DOHH2 (cell line): Measurements from ENCODE around the gene SUSD4.

ENCODE experiments used
- H3F3A ChIP-seq: fragments of 200-600 bp; sonication (generic), shearing (Covaris generic); 2 replicates; pipeline ENCODE4 v1.6.0; 2016; ENCODE audit warnings: antibody characterized with exemption, mild to moderate bottlenecking; ENCODE audit not compliant: control insufficient read depth, insufficient read depth
- H3K27ac ChIP-seq: fragments of 200-600 bp; sonication (generic); 2 replicates; pipeline ENCODE4 v1.5.1; 2014; ENCODE audit warnings: low read depth, mild to moderate bottlenecking, low read length, moderate library complexity
- H3K27me3 ChIP-seq: fragments of 200-600 bp; sonication (generic); 2 replicates; pipeline ENCODE4 v1.6.1; 2014; ENCODE audit warnings: mild to moderate bottlenecking, low read length, mixed read lengths; ENCODE audit not compliant: control insufficient read depth
- H3K36me3 ChIP-seq: fragments of 200-600 bp; sonication (generic); 2 replicates; pipeline ENCODE4 v1.6.1; 2014; ENCODE audit warnings: mild to moderate bottlenecking, low read length, moderate library complexity, mixed read lengths; ENCODE audit not compliant: control insufficient read depth
- H3K4me1 ChIP-seq: fragments of 200-600 bp; sonication (generic); 2 replicates; pipeline ENCODE4 v1.6.1; 2014; ENCODE audit warnings: mild to moderate bottlenecking, low read length, mixed read lengths; ENCODE audit not compliant: control insufficient read depth
- H3K4me2 ChIP-seq: fragments of 200-600 bp; sonication (generic); 2 replicates; pipeline ENCODE4 v1.6.0; 2014; ENCODE audit warnings: mild to moderate bottlenecking, low read length, moderate library complexity
- H3K4me3 ChIP-seq: fragments of 200-600 bp; sonication (generic); 2 replicates; pipeline ENCODE4 v1.5.1; 2014; ENCODE audit warnings: mild to moderate bottlenecking, low read length, mixed read lengths
- H3K79me2 ChIP-seq: fragments of 200-600 bp; sonication (generic); 2 replicates; pipeline ENCODE4 v1.6.1; 2014; ENCODE audit warnings: mild to moderate bottlenecking, low read length, mixed read lengths; ENCODE audit not compliant: control insufficient read depth
- H3K9me2 ChIP-seq: fragments of 200-600 bp; sonication (generic); replicated peaks from 2 replicates; pipeline ENCODE4 v1.6.1; 2014; ENCODE audit warnings: mild to moderate bottlenecking, low read length, mixed read lengths; ENCODE audit not compliant: control insufficient read depth
- H3K9me3 ChIP-seq: fragments of 200-600 bp; sonication (generic); 2 replicates; pipeline ENCODE4 v1.6.1; 2014; ENCODE audit warnings: antibody characterized with exemption, low read length, mixed read lengths; ENCODE audit not compliant: control insufficient read depth, insufficient read depth
- H4K20me1 ChIP-seq: fragments of 200-600 bp; sonication (generic); 2 replicates; pipeline ENCODE4 v1.6.0; 2014; ENCODE audit warnings: low read depth, mild to moderate bottlenecking, antibody characterized with exemption, low read length, moderate library complexity; ENCODE audit not compliant: control insufficient read depth, insufficient read depth
- EZH2phosphoT487 ChIP-seq: fragments of 200-600 bp; sonication (generic); IDR thresholded peaks from 2 replicates; pipeline ENCODE4 v1.6.1; 2017; ENCODE audit warnings: borderline replicate concordance, mild to moderate bottlenecking, antibody characterized with exemption, low read length, moderate library complexity, mixed read lengths
- TF ChIP-seq, protein P1 (sequence below): fragments of 200-600 bp; sonication (generic); IDR thresholded peaks from one replicate; pipeline ENCODE4 v1.5.1; 2014; ENCODE audit warnings: antibody characterized with exemption, mild to moderate bottlenecking, low read depth, low read length; ENCODE audit not compliant: poor library complexity, severe bottlenecking

Gene SUSD4

GRCh38 chr1:223411309-223411708 is 47.3 kb upstream of the SUSD4 start:
- Histone ChIP-seq H3K27ac (no peak overlapping the region), H3F3A (no peaks in the 10 kb centered on the region), H3K9me3 (no peaks in the 10 kb centered on the region), H3K79me2 (no peaks in the 10 kb centered on the region), H3K4me3 (no peak overlapping the region), H4K20me1 (no peaks in the 10 kb centered on the region), H3K4me1 (no peaks in the 10 kb centered on the region), H3K36me3 (no peaks in the 10 kb centered on the region), H3K27me3 (no peaks in the 10 kb centered on the region; the same call in 1 of the 2 replicates), H3K4me2 (no peak overlapping the region), H3K9me2 (no peaks in the 10 kb centered on the region)
- no peak for TF ChIP-seq EZH2phosphoT487
- TF ChIP-seq, protein P1, sequence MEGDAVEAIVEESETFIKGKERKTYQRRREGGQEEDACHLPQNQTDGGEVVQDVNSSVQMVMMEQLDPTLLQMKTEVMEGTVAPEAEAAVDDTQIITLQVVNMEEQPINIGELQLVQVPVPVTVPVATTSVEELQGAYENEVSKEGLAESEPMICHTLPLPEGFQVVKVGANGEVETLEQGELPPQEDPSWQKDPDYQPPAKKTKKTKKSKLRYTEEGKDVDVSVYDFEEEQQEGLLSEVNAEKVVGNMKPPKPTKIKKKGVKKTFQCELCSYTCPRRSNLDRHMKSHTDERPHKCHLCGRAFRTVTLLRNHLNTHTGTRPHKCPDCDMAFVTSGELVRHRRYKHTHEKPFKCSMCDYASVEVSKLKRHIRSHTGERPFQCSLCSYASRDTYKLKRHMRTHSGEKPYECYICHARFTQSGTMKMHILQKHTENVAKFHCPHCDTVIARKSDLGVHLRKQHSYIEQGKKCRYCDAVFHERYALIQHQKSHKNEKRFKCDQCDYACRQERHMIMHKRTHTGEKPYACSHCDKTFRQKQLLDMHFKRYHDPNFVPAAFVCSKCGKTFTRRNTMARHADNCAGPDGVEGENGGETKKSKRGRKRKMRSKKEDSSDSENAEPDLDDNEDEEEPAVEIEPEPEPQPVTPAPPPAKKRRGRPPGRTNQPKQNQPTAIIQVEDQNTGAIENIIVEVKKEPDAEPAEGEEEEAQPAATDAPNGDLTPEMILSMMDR = no peak

DNA sequence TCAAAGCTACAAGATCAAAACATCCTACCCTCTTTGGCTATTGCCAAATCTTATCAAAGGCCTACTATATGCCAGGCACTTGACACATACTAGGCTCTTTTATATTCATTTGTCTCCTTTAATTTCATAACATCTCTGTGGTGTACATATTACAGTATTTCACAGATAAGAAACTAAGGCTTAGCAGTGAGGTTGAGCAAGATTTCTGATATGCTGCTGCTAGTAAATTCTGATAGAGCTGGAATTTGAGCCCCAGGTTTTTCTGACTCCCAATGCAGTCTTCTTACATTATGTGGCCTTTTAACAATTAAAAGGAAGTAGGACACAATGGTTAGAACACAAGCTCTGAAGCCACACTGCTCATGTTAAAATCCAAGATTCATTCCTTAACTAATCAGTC is 46.1 kb upstream of the SUSD4 start:
- no peaks in the 10 kb centered on the region for H3K79me2 ChIP-seq
- H3K4me3 ChIP-seq = no peak overlapping the region
- no peak overlapping the region for H3K4me2 ChIP-seq
- H3F3A ChIP-seq = no peaks in the 10 kb centered on the region
- H3K27ac ChIP-seq = no peak overlapping the region
- H3K4me1 ChIP-seq = no peaks in the 10 kb centered on the region
- H3K27me3 ChIP-seq = no peaks in the 10 kb centered on the region; the same call in 1 of the 2 replicates
- H3K9me2 ChIP-seq = no peaks in the 10 kb centered on the region
- no peaks in the 10 kb centered on the region for H3K36me3 ChIP-seq
- no peaks in the 10 kb centered on the region for H3K9me3 ChIP-seq
- H4K20me1 ChIP-seq = no peaks in the 10 kb centered on the region
- TF ChIP-seq, protein P1 = no peak
- no peak for TF ChIP-seq EZH2phosphoT487

DNA sequence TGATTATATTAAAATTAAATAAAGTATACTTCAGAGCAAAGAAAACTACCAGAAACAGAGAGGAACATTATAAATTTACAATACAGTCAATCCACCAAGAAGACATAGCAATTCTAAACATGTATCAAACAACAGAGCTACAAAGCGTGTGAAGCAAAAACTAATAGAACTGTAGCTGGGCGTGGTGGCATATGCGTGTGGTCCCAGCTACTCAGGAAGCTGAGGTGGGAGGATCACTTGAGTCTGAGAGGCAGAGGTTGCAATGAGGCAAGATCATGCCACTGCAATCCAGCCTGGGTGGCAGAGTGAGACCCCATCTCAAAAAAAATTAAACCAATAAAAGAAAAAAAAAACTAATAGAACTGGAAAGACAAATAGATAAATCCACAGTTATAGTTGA is 41.5 kb upstream of the SUSD4 start:
- no peak for TF ChIP-seq EZH2phosphoT487
- TF ChIP-seq, protein P1 = no peak
- Histone ChIP-seq H3K4me3 (no peak overlapping the region), H3K27ac (no peak overlapping the region)

GRCh38 chr1:223403184-223403815 is 39.3 kb upstream of the SUSD4 start:
- Histone ChIP-seq H3K9me3 (no peaks in the 10 kb centered on the region), H3K9me2 (no peaks in the 10 kb centered on the region), H4K20me1 (no peaks in the 10 kb centered on the region), H3K36me3 (no peaks in the 10 kb centered on the region), H3K79me2 (no peaks in the 10 kb centered on the region), H3K27me3 (no peaks in the 10 kb centered on the region), H3F3A (no peaks in the 10 kb centered on the region), H3K27ac (no peak overlapping the region), H3K4me1 (no peaks in the 10 kb centered on the region), H3K4me2 (no peak overlapping the region), H3K4me3 (no peak overlapping the region)
- TF ChIP-seq EZH2phosphoT487 = no peak
- TF ChIP-seq, protein P1 = no peak

More for the DNA sequence above, 41.5 kb upstream of the SUSD4 start:
- no peak overlapping the region for H3K4me2 ChIP-seq
- no peaks in the 10 kb centered on the region for H3K79me2 ChIP-seq
- H3K36me3 ChIP-seq = no peaks in the 10 kb centered on the region
- no peaks in the 10 kb centered on the region for H3F3A ChIP-seq
- no peaks in the 10 kb centered on the region for H3K9me2 ChIP-seq
- H3K4me1 ChIP-seq = no peaks in the 10 kb centered on the region
- H4K20me1 ChIP-seq = no peaks in the 10 kb centered on the region
- no peaks in the 10 kb centered on the region for H3K27me3 ChIP-seq
- H3K9me3 ChIP-seq = no peaks in the 10 kb centered on the region
